Measurements from ENCODE around the gene UGGT1.
"Not testable (repeated sequence)": the region's sequence is repeated elsewhere in the genome, so short reads cannot be mapped to it uniquely, and the experiment has no call there.

UGGT1 gene

DNA sequence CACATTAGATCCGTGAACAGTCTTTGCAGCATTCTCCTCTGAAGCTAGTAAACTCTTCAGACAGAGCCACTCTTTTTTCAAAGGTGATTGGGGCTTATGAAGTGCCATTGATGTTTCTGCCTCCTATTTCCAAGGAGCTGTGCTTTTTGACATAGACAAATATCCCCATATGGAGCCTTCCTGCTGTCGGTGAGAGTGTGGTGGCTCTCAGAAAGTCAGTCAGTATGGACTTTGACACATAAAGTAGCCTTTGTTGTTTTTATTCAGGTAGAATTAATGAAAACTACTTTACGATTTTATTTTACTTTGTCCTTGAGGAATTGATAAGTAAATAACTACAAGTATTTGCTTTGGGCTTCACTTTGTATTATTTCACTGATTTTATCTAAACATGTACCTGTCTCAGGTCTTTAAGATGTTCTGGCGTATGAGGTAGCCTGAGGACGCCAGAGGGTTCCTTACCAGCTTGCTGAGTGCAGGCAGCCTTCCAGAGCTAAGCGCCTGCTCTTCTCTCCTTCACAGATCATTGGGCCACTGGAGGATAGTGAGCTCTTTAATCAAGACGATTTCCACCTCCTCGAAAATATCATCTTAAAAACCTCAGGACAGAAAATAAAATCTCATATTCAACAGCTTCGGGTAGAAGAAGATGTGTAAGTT is 69.7 kb downstream of the UGGT1 start:
- FAIRE-seq (no peak), DNase-seq (ENCODE audit: insufficient read length) (no peak)
- TF ChIP-seq POLR2A (IDR thresholded peaks at IDR 0.05; ENCODE audit: low read depth, low read length) (no peak), POLR2AphosphoS5 (IDR thresholded peaks at IDR 0.05; ENCODE audit: low read depth, low read length) (no peak), TAF1 (IDR thresholded peaks at IDR 0.05; ENCODE audit: borderline replicate concordance, low read depth, low read length) (no peak)

- DNase-seq (ENCODE audit: insufficient read length), result no peak
- TF ChIP-seq POLR2A (IDR thresholded peaks at IDR 0.05; ENCODE audit: low read depth, low read length) (no peak), TAF1 (IDR thresholded peaks at IDR 0.05; ENCODE audit: borderline replicate concordance, low read depth, low read length) (no peak), POLR2AphosphoS5 (IDR thresholded peaks at IDR 0.05; ENCODE audit: low read depth, low read length) (no peak)
- FAIRE-seq, result no peak
Observed at GRCh38 chr2:128162266-128162665, 71.3 kb downstream of the UGGT1 start.

DNA sequence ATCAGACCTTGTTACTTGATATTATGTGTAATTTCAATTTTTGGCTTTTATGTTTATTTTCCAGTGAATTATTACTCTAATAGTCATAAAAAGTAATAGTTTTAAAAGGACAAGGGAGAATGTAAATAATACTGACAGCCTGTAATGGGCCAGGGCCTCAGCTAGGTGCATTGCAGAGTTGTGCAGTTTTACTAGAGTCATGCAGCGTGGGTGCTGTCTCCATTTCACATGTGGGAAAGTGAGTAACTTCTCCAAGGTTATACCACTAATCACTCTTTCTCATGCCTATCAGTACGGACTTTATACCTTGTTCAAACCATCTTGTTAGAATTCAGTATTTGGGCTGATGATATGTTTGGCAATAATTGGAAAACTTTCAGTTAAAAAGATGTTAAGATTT is 73.3 kb downstream of the UGGT1 start:
- TF ChIP-seq TAF1 (IDR thresholded peaks at IDR 0.05; ENCODE audit: borderline replicate concordance, low read depth, low read length), result no peak
- FAIRE-seq (no peak), DNase-seq (ENCODE audit: insufficient read length) (no peak)

DNA sequence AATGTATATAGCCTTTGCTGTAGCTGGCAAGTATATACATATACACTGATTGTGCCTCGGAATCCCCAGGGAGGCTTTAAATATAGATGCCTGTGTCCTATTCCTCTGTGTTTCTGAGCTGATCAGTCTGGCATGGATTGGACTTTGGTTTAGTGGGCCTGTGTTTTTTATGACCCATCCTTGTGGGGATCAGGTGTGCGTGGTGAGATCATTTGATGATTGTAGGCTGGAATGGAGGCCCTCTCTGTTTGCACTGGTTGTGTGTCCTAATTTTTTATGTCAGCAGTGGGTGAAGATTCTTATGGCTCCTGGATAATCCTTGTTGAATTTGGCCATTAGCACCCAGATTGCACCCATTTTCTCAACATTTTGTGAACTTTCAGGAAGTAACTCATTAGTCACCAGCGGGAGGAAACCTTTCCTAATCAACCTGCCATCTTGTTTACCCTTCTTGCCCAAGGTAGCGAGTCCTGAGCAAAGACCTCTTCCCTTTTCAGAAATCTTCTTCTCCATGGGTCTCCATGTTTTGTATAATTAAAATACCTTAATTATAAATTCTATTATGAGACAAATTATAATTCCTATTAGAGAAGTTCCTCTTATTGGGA is 75.8 kb downstream of the UGGT1 start:
- DNase-seq (ENCODE audit: insufficient read length) (no peak), FAIRE-seq (no peak)
- no peak for TF ChIP-seq POLR2A (IDR thresholded peaks at IDR 0.05; ENCODE audit: low read depth, low read length)
- TF ChIP-seq TAF1 (IDR thresholded peaks at IDR 0.05; ENCODE audit: borderline replicate concordance, low read depth, low read length), result no peak
- TF ChIP-seq POLR2AphosphoS5 (IDR thresholded peaks at IDR 0.05; ENCODE audit: low read depth, low read length), result no peak

- DNase-seq (ENCODE audit: insufficient read length) (no peak), FAIRE-seq (no peak)
- no peak for TF ChIP-seq TAF1 (IDR thresholded peaks at IDR 0.05; ENCODE audit: borderline replicate concordance, low read depth, low read length)
- no peak for TF ChIP-seq POLR2AphosphoS5 (IDR thresholded peaks at IDR 0.05; ENCODE audit: low read depth, low read length)
- no peak for TF ChIP-seq POLR2A (IDR thresholded peaks at IDR 0.05; ENCODE audit: low read depth, low read length)
Observed at GRCh38 chr2:128169094-128169493, 78.1 kb downstream of the UGGT1 start.

DNA sequence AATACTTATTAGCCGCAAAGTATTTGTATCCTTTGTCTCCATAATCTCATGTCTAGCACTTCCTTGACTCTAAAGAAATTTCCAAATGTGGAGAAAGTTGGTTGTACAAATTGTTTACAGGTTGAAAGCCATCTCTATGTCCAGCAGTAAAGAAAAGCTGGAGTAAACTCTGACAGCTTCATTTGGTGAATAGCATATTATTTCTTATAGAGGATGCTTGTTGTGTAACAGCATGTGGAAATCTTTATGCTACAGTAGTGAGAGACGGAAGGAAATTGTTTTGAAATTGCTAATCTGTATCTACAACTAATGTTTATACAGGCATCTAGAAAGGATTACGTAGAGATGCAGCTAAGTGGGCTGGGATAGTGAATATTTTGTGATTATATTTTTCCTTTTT is 78.5 kb downstream of the UGGT1 start:
- FAIRE-seq (no peak), DNase-seq (ENCODE audit: insufficient read length) (no peak)
- no peak for TF ChIP-seq POLR2AphosphoS5 (IDR thresholded peaks at IDR 0.05; ENCODE audit: low read depth, low read length)
- no peak for TF ChIP-seq TAF1 (IDR thresholded peaks at IDR 0.05; ENCODE audit: borderline replicate concordance, low read depth, low read length)
- TF ChIP-seq POLR2A (IDR thresholded peaks at IDR 0.05; ENCODE audit: low read depth, low read length), result no peak

DNA sequence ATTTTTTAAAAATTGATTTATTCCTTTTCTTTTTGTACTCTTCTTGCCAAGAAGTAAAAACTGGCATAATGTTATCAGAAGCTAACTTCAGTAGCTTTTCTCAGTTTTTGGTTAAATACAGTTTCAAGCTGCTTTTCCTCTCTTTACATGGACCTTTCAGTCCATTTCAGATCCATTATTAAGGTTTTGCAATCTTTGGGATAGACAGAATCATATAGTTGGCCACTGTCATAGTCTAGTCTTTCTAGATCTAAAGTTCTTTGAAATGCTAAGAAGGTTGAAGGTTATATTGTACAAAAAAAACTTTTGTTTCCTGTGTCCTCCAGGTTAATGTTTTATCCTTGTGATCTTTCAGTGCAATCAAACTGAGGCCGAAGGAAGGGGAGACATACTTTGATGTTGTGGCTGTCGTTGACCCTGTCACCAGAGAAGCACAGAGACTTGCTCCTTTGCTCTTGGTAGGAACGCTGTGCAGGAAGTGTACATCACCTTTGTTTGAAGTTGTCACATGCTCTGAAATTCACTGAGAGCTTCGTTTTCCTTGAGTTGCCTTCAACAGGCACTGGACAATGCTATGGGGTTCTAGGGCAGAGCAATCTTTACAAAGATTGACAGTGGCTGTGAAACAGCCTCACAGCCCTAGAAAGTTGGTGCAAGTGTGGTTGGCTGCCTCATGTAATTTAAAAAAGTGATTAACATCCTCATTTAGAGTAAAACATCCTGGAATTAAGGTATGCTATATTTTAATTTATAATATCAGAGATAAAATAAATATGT is 79.1 kb downstream of the UGGT1 start:
- no peak for DNase-seq (ENCODE audit: insufficient read length)
- no peak for FAIRE-seq
- no peak for TF ChIP-seq POLR2A (IDR thresholded peaks at IDR 0.05; ENCODE audit: low read depth, low read length)
- no peak for TF ChIP-seq TAF1 (IDR thresholded peaks at IDR 0.05; ENCODE audit: borderline replicate concordance, low read depth, low read length)

DNA sequence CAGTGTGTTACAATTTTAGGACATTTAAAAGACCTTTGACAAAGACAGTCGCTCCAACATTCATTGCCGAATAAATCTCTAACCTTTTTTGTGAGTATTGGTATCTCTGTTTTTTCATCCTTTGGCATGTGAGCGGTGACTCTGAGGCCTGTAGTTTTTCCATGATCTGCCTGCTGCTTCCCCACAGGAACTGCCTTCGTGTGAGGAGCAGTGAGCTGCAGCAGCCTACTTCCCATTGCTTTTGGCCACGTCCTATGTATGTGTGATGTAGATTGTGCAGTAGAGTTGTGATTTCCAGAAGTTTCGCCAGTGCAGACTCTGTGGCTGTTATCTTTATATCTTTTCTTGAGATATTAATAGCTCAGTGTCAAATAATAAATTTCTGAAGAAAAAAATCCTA is 79.8 kb downstream of the UGGT1 start:
- no peak for DNase-seq (ENCODE audit: insufficient read length)
- TF ChIP-seq TAF1 (IDR thresholded peaks at IDR 0.05; ENCODE audit: borderline replicate concordance, low read depth, low read length), result no peak
- no peak for TF ChIP-seq POLR2A (IDR thresholded peaks at IDR 0.05; ENCODE audit: low read depth, low read length)
- TF ChIP-seq POLR2AphosphoS5 (IDR thresholded peaks at IDR 0.05; ENCODE audit: low read depth, low read length), result no peak
- FAIRE-seq, result no peak

DNA sequence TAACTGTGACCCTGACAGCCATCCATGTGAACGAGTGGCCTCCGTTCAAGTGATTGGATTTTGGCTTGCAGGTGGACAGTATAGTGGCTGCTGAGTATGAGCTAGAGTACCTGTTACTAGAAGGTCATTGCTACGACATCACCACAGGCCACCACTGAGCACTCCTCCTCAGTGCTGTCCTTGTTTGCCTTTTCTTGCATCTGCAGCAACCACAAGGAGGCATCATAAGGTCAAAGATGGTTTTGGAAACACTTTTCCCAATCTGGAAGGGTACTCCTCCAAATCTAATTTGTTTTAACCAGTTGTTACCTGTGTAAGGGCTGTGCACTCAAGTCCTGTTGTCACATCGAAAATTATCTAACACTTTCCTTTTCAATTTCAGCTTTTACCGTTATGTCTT is 81.2 kb downstream of the UGGT1 start:
- DNase-seq (ENCODE audit: insufficient read length) (no peak), FAIRE-seq (no peak)

GRCh38 chr2:128174067-128174466 is 83.1 kb downstream of the UGGT1 start:
- not testable (repeated sequence) for DNase-seq (ENCODE audit: insufficient read length); FAIRE-seq

More for the DNA sequence above, 81.2 kb downstream of the UGGT1 start:
- TF ChIP-seq POLR2A (IDR thresholded peaks at IDR 0.05; ENCODE audit: low read depth, low read length) (no peak), POLR2AphosphoS5 (IDR thresholded peaks at IDR 0.05; ENCODE audit: low read depth, low read length) (no peak), TAF1 (IDR thresholded peaks at IDR 0.05; ENCODE audit: borderline replicate concordance, low read depth, low read length) (no peak)

GRCh38 chr2:128177315-128177714 is 86.3 kb downstream of the UGGT1 start:
- TF ChIP-seq POLR2A (IDR thresholded peaks at IDR 0.05; ENCODE audit: low read depth, low read length) (no peak), POLR2AphosphoS5 (IDR thresholded peaks at IDR 0.05; ENCODE audit: low read depth, low read length) (no peak), TAF1 (IDR thresholded peaks at IDR 0.05; ENCODE audit: borderline replicate concordance, low read depth, low read length) (no peak)
- DNase-seq (ENCODE audit: insufficient read length) (no peak), FAIRE-seq (no peak)

- TF ChIP-seq TAF1 (IDR thresholded peaks at IDR 0.05; ENCODE audit: borderline replicate concordance, low read depth, low read length), result no peak
- no peak for TF ChIP-seq POLR2A (IDR thresholded peaks at IDR 0.05; ENCODE audit: low read depth, low read length)
- no peak for TF ChIP-seq POLR2AphosphoS5 (IDR thresholded peaks at IDR 0.05; ENCODE audit: low read depth, low read length)
- FAIRE-seq (no peak), DNase-seq (ENCODE audit: insufficient read length) (no peak)
Observed at GRCh38 chr2:128178149-128178649, 87.2 kb downstream of the UGGT1 start.

Measured in GM12892 (cell line).